Measurements from ENCODE around the gene TIMM8B.
"Not testable (repeated sequence)": the region's sequence is repeated elsewhere in the genome, so short reads cannot be mapped to it uniquely, and the experiment has no call there.

Gene TIMM8B

DNA sequence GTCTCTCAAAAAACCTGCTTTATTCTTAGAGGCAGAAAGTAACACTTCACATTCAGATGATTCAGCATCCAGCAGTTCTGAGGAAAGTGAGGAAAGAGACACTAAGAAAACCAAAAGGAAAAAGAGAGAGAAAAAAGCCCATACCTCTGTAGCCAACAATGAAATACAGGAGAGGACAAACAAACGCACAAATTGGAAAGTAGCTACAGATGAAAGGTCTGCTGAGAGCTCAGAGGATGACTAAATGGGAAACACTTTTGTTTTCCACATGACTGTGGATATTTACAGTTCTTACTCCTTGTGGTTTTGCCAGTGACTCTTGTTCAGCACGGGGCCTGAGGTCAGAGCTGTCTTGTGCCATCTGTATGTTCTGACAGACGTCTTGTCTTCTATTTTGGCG is 3.8 kb downstream of the TIMM8B start:
- DNase-seq (ENCODE audit: low read depth in 1 of 2, low spot score in 1 of 2): no peak

DNA sequence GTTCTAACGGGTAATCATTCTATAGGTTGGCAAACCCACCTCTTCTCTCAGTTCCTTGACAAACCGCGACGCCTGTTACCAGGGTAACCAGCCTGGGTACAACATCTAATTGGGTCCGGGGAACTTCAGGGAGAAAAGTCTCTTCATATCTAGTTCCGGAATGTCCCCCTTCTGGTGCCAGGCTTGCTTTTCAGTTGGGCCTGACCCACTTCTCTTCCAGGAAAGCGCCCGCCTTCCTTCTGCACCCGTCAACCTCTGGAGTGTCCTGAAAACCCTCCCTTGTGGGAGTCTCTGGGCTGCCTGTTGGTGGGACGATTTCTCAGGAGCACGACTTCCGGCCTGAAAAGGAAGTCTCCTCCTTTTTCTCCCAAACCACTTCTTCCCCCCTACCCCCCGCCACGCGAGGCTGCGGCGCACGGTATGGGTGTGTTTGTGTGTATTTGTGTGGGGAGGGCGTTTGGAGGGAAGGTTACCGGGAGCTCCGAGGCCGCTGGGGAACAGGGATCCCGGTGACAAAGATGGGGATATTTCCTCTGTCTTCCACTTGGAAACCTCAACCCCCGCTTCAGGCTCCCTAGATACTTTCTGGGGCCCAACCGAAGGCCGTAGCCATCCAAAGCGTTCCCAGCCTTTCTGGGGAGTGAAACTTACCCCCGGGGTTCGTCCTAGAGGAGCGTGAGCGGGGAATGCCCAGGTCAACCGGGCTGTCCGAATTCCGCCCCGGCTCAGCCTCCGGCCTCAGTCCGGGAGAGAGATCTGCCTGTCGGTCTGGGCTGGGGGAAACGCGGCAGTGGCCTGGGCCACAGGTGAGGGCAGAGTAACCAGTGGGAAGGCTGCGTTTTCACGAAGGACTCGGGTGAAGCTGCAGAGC is 12.4 kb downstream of the TIMM8B start, which contains the start of the genes NKAPD1 and PIH1D2:
Gene NKAPD1 (plus strand): TSS at position 359 of the 871 bp plus-strand sequence. CDS start 1,276 bp downstream, outside the sequence.
Gene PIH1D2 (minus strand): TSS at position 77 of the 871 bp plus-strand sequence. CDS start 843 bp downstream, outside the sequence.
- peak; percentile 63 to 84 for DNase-seq (ENCODE audit: low read depth in 1 of 2, low spot score in 1 of 2)

GRCh38 chr11:112062923-112063322 is 23.6 kb downstream of the TIMM8B start:
- no peak for DNase-seq (ENCODE audit: low read depth in 1 of 2, low spot score in 1 of 2)

DNA sequence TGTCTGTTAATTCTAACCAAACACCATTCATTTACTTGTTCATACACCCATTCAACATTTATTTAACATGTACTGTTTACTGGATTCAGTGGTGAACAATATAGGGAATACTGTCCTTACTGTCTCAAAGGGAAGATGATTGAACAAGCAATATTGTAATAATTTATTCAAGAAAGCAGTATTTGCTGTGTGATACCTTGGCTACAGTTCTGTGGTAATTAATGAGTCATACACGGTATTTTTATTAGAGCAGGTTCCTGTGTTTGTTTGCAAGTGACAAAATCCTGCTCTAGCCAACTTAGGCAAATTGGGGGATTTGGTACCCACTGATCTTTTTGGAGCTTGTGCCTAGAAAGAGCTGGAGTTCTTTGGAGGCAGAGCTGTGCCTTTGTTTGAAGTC is 28.5 kb downstream of the TIMM8B start:
- no peak for DNase-seq (ENCODE audit: low read depth in 1 of 2, low spot score in 1 of 2)

GRCh38 chr11:112057170-112057569 is 29.4 kb downstream of the TIMM8B start:
- no peak for DNase-seq (ENCODE audit: low read depth in 1 of 2, low spot score in 1 of 2)

DNA sequence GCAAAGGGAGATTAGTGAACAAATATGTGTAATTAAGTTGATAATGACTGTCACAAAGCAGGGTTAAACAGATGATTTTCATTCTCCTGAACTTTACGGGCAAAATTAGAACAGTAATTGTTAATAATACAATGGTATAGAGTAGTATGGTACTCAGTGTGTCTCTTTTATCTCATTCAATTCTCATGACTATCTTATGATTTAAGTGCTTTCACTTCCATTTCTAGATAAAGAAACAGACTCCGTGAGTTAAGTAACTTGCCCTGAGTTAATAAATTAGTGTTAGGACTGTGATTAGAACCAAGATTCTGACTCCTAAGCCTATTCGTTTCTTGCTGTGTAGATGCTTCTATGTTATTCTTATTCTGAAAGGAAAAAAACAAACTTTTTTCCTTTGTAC is 34.8 kb downstream of the TIMM8B start:
- no peak for DNase-seq (ENCODE audit: low read depth in 1 of 2, low spot score in 1 of 2)

GRCh38 chr11:112050721-112051120 is 35.8 kb downstream of the TIMM8B start:
- DNase-seq (ENCODE audit: low read depth in 1 of 2, low spot score in 1 of 2): no peak

DNA sequence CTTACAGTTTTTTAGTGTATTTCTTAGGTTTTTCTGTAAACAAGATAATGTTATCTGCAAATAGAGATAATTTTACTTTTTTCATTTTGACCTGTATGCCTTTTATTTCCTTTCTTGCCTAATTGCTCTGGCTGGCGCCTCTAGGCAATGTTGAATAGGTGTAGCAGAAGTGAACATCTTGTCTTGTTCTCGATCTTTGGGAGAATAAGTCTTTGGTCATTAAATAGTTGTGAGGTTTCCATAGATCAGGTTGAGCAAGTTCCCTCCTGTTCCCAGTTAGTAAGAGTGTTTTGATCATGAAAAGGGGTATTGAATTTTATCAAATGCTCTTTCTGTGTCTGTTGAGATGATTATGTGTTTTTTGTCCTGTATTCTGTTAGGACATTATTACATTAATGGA is 36.8 kb downstream of the TIMM8B start:
- DNase-seq (ENCODE audit: low read depth in 1 of 2, low spot score in 1 of 2): no peak

GRCh38 chr11:112048256-112048655 is 38.3 kb downstream of the TIMM8B start:
- not testable (repeated sequence) for DNase-seq (ENCODE audit: low read depth in 1 of 2, low spot score in 1 of 2)

- not testable (repeated sequence) for DNase-seq (ENCODE audit: low read depth in 1 of 2, low spot score in 1 of 2)
Measured at GRCh38 chr11:112046647-112047046, 39.9 kb downstream of the TIMM8B start.

DNA sequence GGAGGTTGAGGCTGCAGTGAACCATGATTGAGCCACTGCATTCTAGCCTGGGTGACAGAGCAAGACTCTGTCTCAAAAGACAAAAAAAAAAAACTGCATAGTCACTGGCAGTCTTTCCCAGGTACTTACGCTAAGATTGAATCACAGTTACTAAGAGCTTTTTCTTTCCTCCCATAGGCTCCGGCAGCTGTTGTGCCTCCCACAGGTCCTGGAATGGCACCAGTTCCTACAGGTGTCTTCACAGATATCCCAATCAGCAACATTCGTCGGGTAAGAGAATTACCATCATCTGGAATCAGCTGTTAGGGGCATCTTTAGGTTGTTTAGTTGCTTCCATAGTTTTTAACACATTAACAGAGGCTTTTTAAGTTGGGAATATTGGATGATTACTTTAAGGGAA is 41.6 kb downstream of the TIMM8B start:
- DNase-seq (ENCODE audit: low read depth in 1 of 2, low spot score in 1 of 2): no peak

GRCh38 chr11:112042961-112043304 is 43.6 kb downstream of the TIMM8B start:
- no peak for DNase-seq (ENCODE audit: low read depth in 1 of 2, low spot score in 1 of 2)

GRCh38 chr11:112042161-112042960 is 44.2 kb downstream of the TIMM8B start:
- no peak for DNase-seq (ENCODE audit: low read depth in 1 of 2, low spot score in 1 of 2)

- no peak for DNase-seq (ENCODE audit: low read depth in 1 of 2, low spot score in 1 of 2)
Measured at GRCh38 chr11:112037527-112037926, 49.0 kb downstream of the TIMM8B start.

Measured in activated CD4-positive, alpha-beta T cell treated with anti-CD3 and anti-CD28 coated beads, Interleukin-2, amount 50 U/mL, for 24 hours (primary cell).